Esophagus muscularis mucosa (tissue), 4 donors: ENCODE data around the gene OXNAD1. TPM values are rescaled to one million over a fixed set of nuclear protein-coding genes. Genes with fewer than 3 reads are reported as not detected.
"Not testable (repeated sequence)": the region's sequence is repeated elsewhere in the genome, so short reads cannot be mapped to it uniquely, and the experiment has no call there.

ENCODE experiments used
- DNase-seq: peaks from one replicate; pipeline ENCODE4 v3.0.0-alpha.2; 2017; ENCODE audit errors: extremely low spot score
- H3K27ac ChIP-seq, 4 donors: fragments of 200-600 bp; sonication (generic); replicated peaks in 1 of 4; 1 replicate in 3 of 4; 2 replicates in 1 of 4; pipeline ENCODE4 v1.5.1; 2016 to 2019; ENCODE audit warnings: mild to moderate bottlenecking in 1 of 4
- H3K27me3 ChIP-seq, 4 donors: fragments of 200-600 bp; sonication (generic); one replicate each; pipeline versions ENCODE4 v1.5.1 to v1.6.0; 2016 to 2019
- H3K36me3 ChIP-seq, 4 donors: fragments of 200-600 bp; sonication (generic); one replicate each; pipeline ENCODE4 v1.5.1; 2016 to 2019
- H3K4me1 ChIP-seq, 4 donors: fragments of 200-600 bp; sonication (generic); one replicate each; pipeline ENCODE4 v1.5.1; 2016 to 2019
- H3K4me3 ChIP-seq, 4 donors: fragments of 200-600 bp; sonication (generic); 1 replicate in 2 of 4; 2 replicates in 2 of 4; pipeline ENCODE4 v1.5.1; 2016 to 2019; ENCODE audit warnings: mild to moderate bottlenecking in 4 of 4, moderate library complexity in 1 of 4
- H3K9me3 ChIP-seq, 4 donors: fragments of 200-600 bp; sonication (generic); 1 replicate in 3 of 4; 2 replicates in 1 of 4; pipeline ENCODE4 v1.5.1; 2016 to 2019
- CTCF ChIP-seq, 3 experiments: fragments of 200-600 bp in 2 of 3; fragments of 450-650 bp in 1 of 3; sonication (generic) in 2 of 3; IDR thresholded peaks; one replicate each; pipeline ENCODE4 v1.5.1; 2017 to 2019; ENCODE audit warnings: antibody characterized with exemption in 3 of 3, mild to moderate bottlenecking in 2 of 3, moderate library complexity in 1 of 3
- EP300 ChIP-seq: sonication (generic); formaldehyde crosslinking; IDR thresholded peaks from one replicate; pipeline ENCODE4 v1.6.1; 2017; ENCODE audit warnings: antibody characterized with exemption
- POLR2A ChIP-seq: fragments of 450-650 bp; IDR thresholded peaks from one replicate; pipeline ENCODE4 v1.6.1; 2017; ENCODE audit warnings: antibody characterized with exemption, moderate library complexity, mild to moderate bottlenecking, low read depth
- POLR2AphosphoS5 ChIP-seq, 2 donors: sonication (generic); formaldehyde crosslinking; IDR thresholded peaks; one replicate each; pipeline ENCODE4 v1.6.1; 2017; ENCODE audit warnings: antibody characterized with exemption in 2 of 2
- WGBS: methylation state at CpG from one replicate; pipeline ENCODE4 v1.1.5; 2018; 5-methylcytosine and 5-hydroxymethylcytosine counted together
- intact Hi-C: fragments of 100-400 bp; cut with DNase I; formaldehyde crosslinking; loops from one replicate; pipeline ENCODE4 v1.15.1; 2023
- total RNA-seq, 4 donors: library from RNA; depleted of rRNA; stranded (reverse); fragments of >200 nt; gene quantifications; one replicate each; pipeline versions ENCODE4 v1.1.0 to v1.2.1, GENCODE V29; 2016

Gene OXNAD1
- total RNA-seq, 4 donors from 2014 or later = 6.7 to 13.3 (median 10.2) TPM

GRCh38 chr3:16309558-16309957 lies 44.5 kb downstream of the OXNAD1 start:
- H3K4me1 ChIP-seq = peaks cover 7 to 32% (median 22%) of the 10 kb centered on the region in 4 donors
- H3K36me3 ChIP-seq = peaks cover 0 to 29% (median 18%) of the 10 kb centered on the region in 4 donors
- no peak for TF ChIP-seq POLR2A
- TF ChIP-seq EP300 = no peak
- H3K27me3 ChIP-seq = no peaks in the 10 kb centered on the region
- WGBS = 82% methylated on average over 2 of the region's 2 CpGs
- H3K27ac ChIP-seq = peak overlapping the region in 3 of 4 donors; percentile 52 to 69 (median 67)
- intact Hi-C loops = no loop called here
- no peaks in the 10 kb centered on the region for H3K9me3 ChIP-seq
- DNase-seq = no peak
- H3K4me3 ChIP-seq = no peak overlapping the region

GRCh38 chr3:16310486-16310885 lies 45.5 kb downstream of the OXNAD1 start:
- 97% methylated on average over 7 of the region's 7 CpGs for WGBS
- DNase-seq = peak; percentile 64
- H3K4me1 ChIP-seq = peaks cover 7 to 40% (median 25%) of the 10 kb centered on the region in 4 donors
- intact Hi-C loops, H3K9me3 ChIP-seq, H3K4me3 ChIP-seq, H3K27me3 ChIP-seq: not testable (repeated sequence)
- peak overlapping the region; percentile 52 to 69 (median 64) for H3K27ac ChIP-seq
- peaks cover 0 to 38% (median 16%) of the 10 kb centered on the region in 4 donors for H3K36me3 ChIP-seq

- DNase-seq = peak; percentile 91
These were observed 47.0 kb downstream of the OXNAD1 start for GRCh38 chr3:16311960-16312451.

GRCh38 chr3:16313886-16314645 lies 49.1 kb downstream of the OXNAD1 start:
- WGBS = 86% methylated on average over 5 of the region's 5 CpGs
- Histone ChIP-seq H3K27me3 (no peaks in the 10 kb centered on the region), H3K27ac (peak overlapping the region in 3 of 4 donors; percentile 5 to 69 (median 65)), H3K4me1 (peaks cover 7 to 73% (median 50%) of the 10 kb centered on the region in 4 donors), H3K4me3 (no peak overlapping the region), H3K9me3 (no peaks in the 10 kb centered on the region), H3K36me3 (peaks cover 0 to 66% (median 34%) of the 10 kb centered on the region in 4 donors)
- no peak for TF ChIP-seq POLR2A
- no peak for TF ChIP-seq EP300
- TF ChIP-seq POLR2AphosphoS5 (IDR thresholded peaks at IDR 0.05) = no peak
- TF ChIP-seq CTCF (IDR thresholded peaks at IDR 0.05) = no peak
- intact Hi-C loops = no loop called here
- no peak for DNase-seq

More at GRCh38 chr3:16311960-16312451, 47.0 kb downstream of the OXNAD1 start:
- H3K4me1 ChIP-seq = peaks cover 7 to 55% (median 41%) of the 10 kb centered on the region in 4 donors
- intact Hi-C loops = no loop called here
- TF ChIP-seq POLR2AphosphoS5 (IDR thresholded peaks at IDR 0.05) (peak in 1 of 2 donors; percentile 51), POLR2A (no peak), EP300 (no peak)
- no peaks in the 10 kb centered on the region for H3K9me3 ChIP-seq
- 48% methylated on average over 5 of the region's 6 CpGs for WGBS
- no peaks in the 10 kb centered on the region for H3K27me3 ChIP-seq
- no peak overlapping the region for H3K4me3 ChIP-seq
- peaks cover 0 to 46% (median 22%) of the 10 kb centered on the region in 4 donors for H3K36me3 ChIP-seq
- peak overlapping the region; percentile 59 to 67 (median 60) for H3K27ac ChIP-seq

GRCh38 chr3:16315623-16316022 lies 50.6 kb downstream of the OXNAD1 start:
- intact Hi-C loops = no loop called here
- H3K27me3 ChIP-seq = no peaks in the 10 kb centered on the region
- 52% methylated on average over 7 of the region's 7 CpGs for whole genome bisulfite sequencing
- peak overlapping the region; percentile 28 to 69 (median 58) for H3K27ac ChIP-seq
- no peaks in the 10 kb centered on the region for H3K9me3 ChIP-seq
- DNase-seq = peak; percentile 66
- H3K4me1 ChIP-seq = peaks cover 7 to 78% (median 49%) of the 10 kb centered on the region in 4 donors
- peaks cover 0 to 77% (median 48%) of the 10 kb centered on the region in 4 donors for H3K36me3 ChIP-seq
- no peak for TF ChIP-seq POLR2AphosphoS5 (IDR thresholded peaks at IDR 0.05)
- no peak for TF ChIP-seq POLR2A
- TF ChIP-seq CTCF (IDR thresholded peaks at IDR 0.05) = no peak
- TF ChIP-seq EP300 = no peak
- H3K4me3 ChIP-seq = no peak overlapping the region

- Histone ChIP-seq H3K36me3 (peaks cover 0 to 84% (median 55%) of the 10 kb centered on the region in 4 donors), H3K4me1 (peaks cover 7 to 72% (median 43%) of the 10 kb centered on the region in 4 donors), H3K27me3 (no peaks in the 10 kb centered on the region), H3K9me3 (no peaks in the 10 kb centered on the region), H3K27ac (peak overlapping the region; percentile 28 to 69 (median 58)), H3K4me3 (no peak overlapping the region)
- peak; percentile 50 for DNase-seq
- TF ChIP-seq POLR2A (no peak), EP300 (no peak), POLR2AphosphoS5 (IDR thresholded peaks at IDR 0.05) (no peak), CTCF (IDR thresholded peaks at IDR 0.05) (no peak)
- intact Hi-C loops = no loop called here
- WGBS = no CpG with 5 or more reads among the region's 3 CpGs
These were observed 51.4 kb downstream of the OXNAD1 start for GRCh38 chr3:16316396-16316795.
